ENCODE measurements around the gene GCDH.

GRCh38 chr19:12899891-12900518 lies 9.0 kb downstream of the GCDH start:
- no peak for TF ChIP-seq CTCF (IDR thresholded peaks at IDR 0.05)
- TF ChIP-seq EZH2 (IDR thresholded peaks at IDR 0.05): no peak
